H1 (cell line): ENCODE results near the gene SLC24A5. TPM values are rescaled to one million over a fixed set of nuclear protein-coding genes. Genes with fewer than 3 reads are reported as not detected.

ENCODE experiments used
- CTCF ChIA-PET: fragments of 300-600 bp; sonication (Branson Sonifier 250); formaldehyde crosslinking; loops from one replicate; lab custom pipeline; 2021; ENCODE audit not compliant: partially characterized antibody; lab: Charles Lee
- POLR2A ChIA-PET: fragments of 300-600 bp; sonication (Branson Sonifier 250); formaldehyde crosslinking; loops from one replicate; lab custom pipeline; 2021; ENCODE audit warnings: inconsistent platforms; ENCODE audit not compliant: partially characterized antibody; lab: Charles Lee
- DNase-seq, 2 experiments: peaks; one replicate each; pipeline versions ENCODE4 v3.0.0 to v3.0.0-alpha.2; 2010 to 2022; ENCODE audit warnings: low spot score in 2 of 2, low read depth in 1 of 2, mixed read lengths in 1 of 2
- FAIRE-seq: peaks from 2 replicates; lab custom pipeline; 2011; peaks lifted over from hg19 to GRCh38; lab: Jason Lieb, UNC
- H2AFZ ChIP-seq: 2 replicates; pipeline ENCODE4 v1.8.1; 2012; ENCODE audit warnings: low read length, inconsistent platforms
- H2AK5ac ChIP-seq: 2 replicates; pipeline ENCODE4 v1.6.1; 2013; ENCODE audit warnings: low read depth, low read length
- H2BK120ac ChIP-seq: replicated peaks from 2 replicates; pipeline ENCODE3; 2013; ENCODE audit warnings: low read depth, low read length, inconsistent platforms
- H2BK12ac ChIP-seq: 2 replicates; pipeline ENCODE4 v1.6.1; 2013; ENCODE audit warnings: low read depth, low read length
- H2BK15ac ChIP-seq: 2 replicates; pipeline ENCODE4 v1.6.1; 2013; ENCODE audit warnings: low read length
- H2BK20ac ChIP-seq: 2 replicates; pipeline ENCODE4 v1.6.1; 2013; ENCODE audit warnings: low read length
- H2BK5ac ChIP-seq: 2 replicates; pipeline ENCODE4 v1.6.1; 2013; ENCODE audit warnings: low read depth, low read length
- H3K14ac ChIP-seq: 2 replicates; pipeline ENCODE4 v1.6.1; 2013; ENCODE audit warnings: inconsistent platforms; ENCODE audit not compliant: insufficient read length
- H3K18ac ChIP-seq: 2 replicates; pipeline ENCODE4 v1.6.1; 2013; ENCODE audit warnings: low read length; ENCODE audit errors: extremely low read depth
- H3K23ac ChIP-seq: 2 replicates; pipeline ENCODE4 v1.6.1; 2013; ENCODE audit warnings: inconsistent platforms; ENCODE audit not compliant: insufficient read length
- H3K23me2 ChIP-seq: 2 replicates; pipeline ENCODE4 v1.6.1; 2013; ENCODE audit warnings: low read depth, low read length
- H3K27ac ChIP-seq: 2 replicates; pipeline ENCODE4 v1.6.1; 2011; ENCODE audit warnings: low read depth, low read length, inconsistent platforms
- H3K27me3 ChIP-seq, 4 experiments: replicated peaks in 1 of 4; 1 replicate in 1 of 4; 2 replicates in 3 of 4; pipeline versions ENCODE4 v1.6.1 to v1.8.1; 2011 to 2013; ENCODE audit warnings: low read length in 3 of 4, mild to moderate bottlenecking in 3 of 4, inconsistent platforms in 2 of 4, mixed read lengths in 2 of 4, moderate library complexity in 1 of 4; ENCODE audit not compliant: control insufficient read depth in 3 of 4, insufficient read depth in 3 of 4; ENCODE audit errors: extremely low read depth in 1 of 4
- H3K36me3 ChIP-seq, 4 experiments: 2 replicates each; pipeline versions ENCODE4 v1.6.1 to v1.8.1; 2011 to 2013; ENCODE audit warnings: mild to moderate bottlenecking in 4 of 4, low read length in 3 of 4, moderate library complexity in 2 of 4, control low read depth in 1 of 4, inconsistent platforms in 1 of 4; ENCODE audit not compliant: insufficient read depth in 4 of 4, control insufficient read depth in 2 of 4
- H3K4ac ChIP-seq: replicated peaks from 2 replicates; pipeline ENCODE3; 2013; ENCODE audit warnings: low read length, low read depth, mixed read lengths, inconsistent platforms; ENCODE audit not compliant: insufficient read length
- H3K4me1 ChIP-seq, 4 experiments: replicated peaks in 1 of 4; 1 replicate in 1 of 4; 2 replicates in 3 of 4; pipeline versions ENCODE4 v1.6.1 to v1.8.1; 2011 to 2013; ENCODE audit warnings: low read length in 3 of 4, inconsistent platforms in 2 of 4, mixed read lengths in 1 of 4; ENCODE audit not compliant: insufficient read depth in 4 of 4, control insufficient read depth in 3 of 4
- H3K4me2 ChIP-seq, 2 experiments: 2 replicates each; pipeline versions ENCODE4 v1.6.1 to v1.8.1; 2011 to 2013; ENCODE audit warnings: low read depth in 2 of 2, low read length in 2 of 2, control low read depth in 1 of 2, inconsistent platforms in 1 of 2, mild to moderate bottlenecking in 1 of 2; ENCODE audit not compliant: insufficient read depth in 1 of 2
- H3K4me3 ChIP-seq, 4 experiments: fragments of 200-600, 300-600 bp in 1 of 4; sonication (generic), shearing (Covaris generic), sonication (Bioruptor Twin) in 1 of 4; 2 replicates each; pipeline versions ENCODE4 v1.5.1 to v1.8.1; 2011 to 2016; ENCODE audit warnings: low read length in 4 of 4, low read depth in 3 of 4, control low read depth in 2 of 4, inconsistent platforms in 2 of 4, mild to moderate bottlenecking in 2 of 4, mixed read lengths in 1 of 4, moderate library complexity in 1 of 4; ENCODE audit not compliant: insufficient read depth in 2 of 4; ENCODE audit errors: extremely low read depth in 1 of 4
- H3K56ac ChIP-seq: replicated peaks from 2 replicates; pipeline ENCODE3; 2013; ENCODE audit warnings: low read depth, mild to moderate bottlenecking, mixed read lengths, low read length, inconsistent platforms; ENCODE audit not compliant: insufficient read length
- H3K79me1 ChIP-seq: 2 replicates; pipeline ENCODE4 v1.6.1; 2013; ENCODE audit warnings: low read depth, low read length, control low read depth
- H3K79me2 ChIP-seq, 2 experiments: 2 replicates each; pipeline versions ENCODE4 v1.6.1 to v1.8.1; 2012 to 2013; ENCODE audit warnings: low read length in 2 of 2, mild to moderate bottlenecking in 2 of 2, inconsistent platforms in 1 of 2; ENCODE audit not compliant: insufficient read depth in 2 of 2, control insufficient read depth in 1 of 2
- H3K9ac ChIP-seq, 4 experiments: replicated peaks in 1 of 4; 1 replicate in 1 of 4; 2 replicates in 3 of 4; pipeline versions ENCODE4 v1.6.1 to v1.8.1; 2011 to 2013; ENCODE audit warnings: low read depth in 3 of 4, low read length in 3 of 4, control low read depth in 2 of 4, mild to moderate bottlenecking in 2 of 4, moderate library complexity in 2 of 4, inconsistent platforms in 1 of 4; ENCODE audit errors: extremely low read depth in 1 of 4
- H3K9me3 ChIP-seq, 2 experiments: 2 replicates each; pipeline versions ENCODE4 v1.6.1 to v1.8.1; 2012 to 2013; ENCODE audit warnings: mild to moderate bottlenecking in 2 of 2, moderate library complexity in 2 of 2, control low read depth in 1 of 2, inconsistent platforms in 1 of 2, low read depth in 1 of 2, low read length in 1 of 2, mixed read lengths in 1 of 2; ENCODE audit not compliant: insufficient read depth in 2 of 2
- H4K20me1 ChIP-seq, 2 experiments: replicated peaks in 1 of 2; 2 replicates each; pipeline versions ENCODE3 to v1.8.1; 2011 to 2013; ENCODE audit warnings: inconsistent platforms in 2 of 2, low read length in 2 of 2, mild to moderate bottlenecking in 1 of 2; ENCODE audit not compliant: insufficient read depth in 2 of 2, control insufficient read depth in 1 of 2
- H4K5ac ChIP-seq: 2 replicates; pipeline ENCODE4 v1.6.1; 2013; ENCODE audit warnings: low read length, low read depth, mixed read lengths, inconsistent platforms; ENCODE audit not compliant: insufficient read length
- H4K8ac ChIP-seq: 2 replicates; pipeline ENCODE4 v1.8.0; 2013; ENCODE audit warnings: mild to moderate bottlenecking, moderate library complexity, low read length, inconsistent platforms; ENCODE audit not compliant: insufficient read depth; ENCODE audit errors: extremely low read depth
- H4K91ac ChIP-seq: replicated peaks from 2 replicates; pipeline ENCODE3; 2013; ENCODE audit warnings: low read length, mixed read lengths, inconsistent platforms; ENCODE audit not compliant: insufficient read length
- ATF2 ChIP-seq: IDR thresholded peaks from 2 replicates; pipeline ENCODE4 v1.6.1; 2012; ENCODE audit warnings: low read length, inconsistent platforms
- CBX5 ChIP-seq: fragments of 300-800, 300-1000 bp; sonication (generic); IDR thresholded peaks from 2 replicates; pipeline ENCODE4 v1.7.1; 2016; ENCODE audit warnings: antibody characterized with exemption, low read length, low read depth
- CBX8 ChIP-seq: fragments of 300-800, 300-1000 bp; sonication (generic); IDR thresholded peaks from 2 replicates; pipeline ENCODE4 v1.7.1; 2016; ENCODE audit warnings: low read depth, low read length, borderline replicate concordance
- GABPA ChIP-seq: IDR thresholded peaks from 2 replicates; pipeline ENCODE4 v1.6.1; 2011; ENCODE audit warnings: mild to moderate bottlenecking, low read length, moderate library complexity, borderline replicate concordance; ENCODE audit not compliant: insufficient read depth
- HDAC6 ChIP-seq: IDR thresholded peaks from one replicate; pipeline ENCODE4 v1.7.1; 2012; ENCODE audit warnings: low read depth, mild to moderate bottlenecking, inconsistent platforms, low read length, moderate library complexity
- KDM1A ChIP-seq: fragments of 200-600, 300-600 bp; sonication (generic); IDR thresholded peaks from 2 replicates; pipeline ENCODE4 v1.7.1; 2016; ENCODE audit warnings: mild to moderate bottlenecking, low read length, borderline replicate concordance
- MAFK ChIP-seq: IDR thresholded peaks from 2 replicates; pipeline ENCODE4 v1.6.1; 2012; ENCODE audit warnings: low read depth, mild to moderate bottlenecking, improper control_type of control experiment, low read length
- SIX5 ChIP-seq: IDR thresholded peaks from 2 replicates; pipeline ENCODE4 v1.6.1; 2011; ENCODE audit warnings: mild to moderate bottlenecking, low read depth, low read length
- SP2 ChIP-seq: IDR thresholded peaks from 2 replicates; pipeline ENCODE4 v1.6.1; 2012; ENCODE audit warnings: mild to moderate bottlenecking, low read length, inconsistent platforms
- SUZ12 ChIP-seq: fragments of 200-600 bp; sonication (generic); IDR thresholded peaks from 2 replicates; pipeline ENCODE4 v1.6.1; 2012; ENCODE audit warnings: mild to moderate bottlenecking, inconsistent platforms, low read length, moderate library complexity, mixed read lengths
- TAF7 ChIP-seq: optimal IDR thresholded peaks from 2 replicates; pipeline ENCODE3; 2011; ENCODE audit warnings: low read depth, mild to moderate bottlenecking, inconsistent platforms, low read length, moderate library complexity, borderline replicate concordance
- WGBS, 2 experiments: shearing (Covaris generic) in 1 of 2; methylation state at CpG; one replicate each; pipeline versions ENCODE4 v1.1.6 to v1.1.7; 2013 to 2015; ENCODE audit warnings: low lambda C conversion rate in 2 of 2, mixed read lengths in 2 of 2, inconsistent platforms in 1 of 2, low coverage in 1 of 2, missing lambda C conversion rate in 1 of 2; ENCODE audit not compliant: insufficient replicate concordance in 2 of 2, insufficient coverage in 1 of 2, insufficient read length in 1 of 2; ENCODE audit errors: extremely low coverage in 1 of 2, missing lambda C conversion rate in 1 of 2; 5-methylcytosine and 5-hydroxymethylcytosine counted together
- polyA plus RNA-seq, 7 experiments: library from polyadenylated mRNA; depleted of rRNA in 3 of 7; stranded (reverse) in 5 of 7; unstranded in 2 of 7; fragments of >200 nt in 5 of 7; fragments of 200-250 nt in 2 of 7; gene quantifications; 1 replicate in 5 of 7; 2 replicates in 1 of 7; 4 replicates in 1 of 7; pipeline versions ENCODE4 v1.2.1 to v1.2.3, GENCODE V29; 2011 to 2013; ENCODE audit warnings: missing spikeins in 2 of 7, mixed read lengths in 2 of 7
- total RNA-seq: library from RNA; stranded (reverse); fragmentation: NEBNext Ultra II Directional; extraction: Animal tissue kit (Norgen Biotek cat#: 25700); gene quantifications from 2 replicates; pipeline ENCODE4 v1.2.1, GENCODE V29; 2021
- TF ChIP-seq, protein P1 (sequence below): IDR thresholded peaks from 2 replicates; pipeline ENCODE4 v1.6.1; 2011; ENCODE audit warnings: low read length, improper control_type of control experiment

Gene SLC24A5
- total and polyA plus RNA-seq, 2 of the 8 experiments (the other 6 are each of a cell fraction or from before 2014, with no cell fraction given): not detected

DNA sequence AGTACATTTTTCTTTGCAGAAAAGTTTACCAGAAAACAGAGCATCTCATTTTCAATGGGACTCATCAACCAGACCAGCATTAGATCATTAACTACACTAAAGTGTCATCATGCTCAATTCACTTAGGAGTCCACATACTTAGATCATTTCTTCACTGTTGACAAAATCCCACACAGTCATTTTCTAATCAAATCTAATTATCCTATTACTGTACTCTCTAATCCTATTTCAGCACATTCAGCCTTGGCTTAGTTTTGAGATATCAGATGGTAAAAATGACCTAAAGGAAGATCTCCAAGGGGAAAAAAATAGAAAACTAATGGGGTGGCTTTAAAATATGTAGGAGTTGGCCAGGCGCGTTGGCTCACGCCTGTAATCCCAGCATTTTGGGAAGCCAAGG, 65.5 kb downstream of the SLC24A5 start:
- no peaks in the 10 kb centered on the region for H3K79me1 ChIP-seq
- no peak overlapping the region for H3K56ac ChIP-seq
- no peak overlapping the region for H2AFZ ChIP-seq
- no peak overlapping the region for H2BK12ac ChIP-seq
- H3K79me2 ChIP-seq: no peaks in the 10 kb centered on the region
- FAIRE-seq: no peak
- POLR2A ChIA-PET: no interaction called here
- no peaks in the 10 kb centered on the region for H4K20me1 ChIP-seq
- no peak overlapping the region for H4K5ac ChIP-seq
- no peak overlapping the region for H2AK5ac ChIP-seq
- no peak overlapping the region for H3K23ac ChIP-seq
- no peaks in the 10 kb centered on the region for H3K36me3 ChIP-seq
- H3K27ac ChIP-seq: no peak overlapping the region
- H2BK15ac ChIP-seq: no peak overlapping the region
- H2BK5ac ChIP-seq: no peak overlapping the region
- peaks cover 3% of the 10 kb centered on the region; the same call in 1 of the 2 replicates for H3K23me2 ChIP-seq
- no peak for DNase-seq
- H3K27me3 ChIP-seq: no peaks in the 10 kb centered on the region
- H3K4me1 ChIP-seq: no peaks in the 10 kb centered on the region
- H3K4me2 ChIP-seq: no peak overlapping the region
- no peak overlapping the region for H3K18ac ChIP-seq
- no peak overlapping the region for H4K8ac ChIP-seq
- no peak overlapping the region for H3K4me3 ChIP-seq
- 97% methylated on average over 3 of the region's 3 CpGs; no CpG with 5 or more reads in 1 of the 2 experiments for WGBS, 2 experiments
- CTCF ChIA-PET: interaction anchor here (1.5 kb wide), 1 partner anchor 13 kb away, joined by 3 read pairs; no protein-coding TSS in a partner anchor
- H3K14ac ChIP-seq: no peak overlapping the region
- H3K4ac ChIP-seq: no peak overlapping the region
- H3K9me3 ChIP-seq: no peaks in the 10 kb centered on the region
- no peak overlapping the region for H3K9ac ChIP-seq
- H2BK20ac ChIP-seq: no peak overlapping the region
- H2BK120ac ChIP-seq: no peak overlapping the region
- no peak overlapping the region for H4K91ac ChIP-seq
- no peak for TF ChIP-seq SIX5
- no peak for TF ChIP-seq KDM1A
- no peak for TF ChIP-seq GABPA
- no peak for TF ChIP-seq SUZ12
- TF ChIP-seq MAFK: no peak
- TF ChIP-seq CBX8: no peak
- TF ChIP-seq ATF2: no peak
- TF ChIP-seq HDAC6: no peak
- TF ChIP-seq, protein P1, sequence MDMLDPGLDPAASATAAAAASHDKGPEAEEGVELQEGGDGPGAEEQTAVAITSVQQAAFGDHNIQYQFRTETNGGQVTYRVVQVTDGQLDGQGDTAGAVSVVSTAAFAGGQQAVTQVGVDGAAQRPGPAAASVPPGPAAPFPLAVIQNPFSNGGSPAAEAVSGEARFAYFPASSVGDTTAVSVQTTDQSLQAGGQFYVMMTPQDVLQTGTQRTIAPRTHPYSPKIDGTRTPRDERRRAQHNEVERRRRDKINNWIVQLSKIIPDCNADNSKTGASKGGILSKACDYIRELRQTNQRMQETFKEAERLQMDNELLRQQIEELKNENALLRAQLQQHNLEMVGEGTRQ: no peak
- no peak for TF ChIP-seq TAF7
- TF ChIP-seq CBX5: no peak
- no peak for TF ChIP-seq SP2
